GM18951 (cell line): ENCODE data around the gene PUDP.

Experiments
- POLR2A ChIP-seq: IDR thresholded peaks from 4 replicates; pipeline ENCODE4 v1.6.1; 2011; ENCODE audit warnings: mild to moderate bottlenecking; ENCODE audit not compliant: insufficient read length, insufficient read depth; ENCODE audit errors: extremely low read depth
- in situ Hi-C: fragments of 300-500 bp; cut with MboI; formaldehyde crosslinking; loops from one replicate; pipeline ENCODE4 v1.12.0; 2022; ENCODE audit warnings: low sequenced_read_pairs, mixed read lengths, inconsistent platforms; ENCODE audit not compliant: unreplicated experiment

Gene PUDP

DNA sequence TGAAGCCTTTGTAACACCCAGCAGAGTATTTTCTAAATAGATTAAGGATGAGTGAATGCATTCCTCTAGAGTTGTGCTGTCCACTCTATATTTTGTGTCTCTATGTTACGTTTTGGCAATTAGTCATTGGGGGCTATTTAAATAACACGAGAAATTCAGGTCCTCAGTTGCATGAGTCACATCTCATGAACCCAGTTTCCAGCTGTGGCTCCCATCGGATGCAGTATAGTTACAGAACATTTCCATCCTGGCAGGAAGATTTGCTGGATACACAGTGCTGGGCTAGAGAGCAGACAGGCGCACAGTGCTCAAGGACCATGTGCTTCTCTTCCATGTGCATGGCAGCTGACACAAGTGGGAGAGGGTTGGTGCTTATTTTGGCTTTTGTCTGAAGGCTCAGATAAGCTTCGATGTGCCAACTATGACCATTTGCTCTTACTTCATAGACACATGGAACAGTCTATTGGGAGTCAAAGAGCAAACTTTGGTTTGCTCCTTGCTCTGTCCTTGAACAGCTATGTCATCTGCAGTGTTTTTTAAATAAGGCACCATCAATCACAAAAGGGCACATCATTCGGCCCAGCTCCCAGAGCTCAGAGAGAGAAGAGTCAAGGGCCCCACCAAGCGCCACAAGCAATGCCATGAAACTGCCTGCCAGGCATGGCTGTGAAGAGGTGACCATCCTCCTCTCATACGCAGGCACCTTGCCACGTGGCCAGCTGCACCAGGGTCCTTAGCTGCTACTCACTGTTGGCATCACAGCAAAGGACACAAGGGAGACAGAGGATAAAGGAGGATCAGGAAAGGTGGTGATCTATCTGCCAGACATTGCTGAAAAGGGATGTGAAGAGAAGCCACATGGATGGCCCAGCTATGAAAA lies 8.5 kb downstream of the PUDP start:
- no peak for TF ChIP-seq POLR2A
- in situ Hi-C loops = no loop called here

DNA sequence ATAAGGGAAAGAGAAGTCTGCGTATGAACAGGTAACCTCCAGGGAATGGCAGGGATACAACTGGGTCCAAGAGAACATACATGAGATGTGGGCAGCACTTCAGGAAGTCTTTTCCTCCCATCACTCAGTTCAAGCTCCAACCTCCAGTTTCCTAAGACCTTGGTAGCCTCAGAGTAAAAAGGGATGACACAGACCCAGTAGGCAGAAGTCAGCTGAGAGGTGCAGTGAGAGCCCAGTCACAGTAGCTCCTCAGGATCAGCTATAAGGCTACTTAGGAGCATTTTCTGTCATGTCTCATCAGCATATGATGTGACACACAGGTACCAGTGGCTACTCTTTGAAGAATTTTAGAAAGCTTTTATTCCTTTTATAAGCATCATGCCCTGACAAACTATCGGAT lies 13.0 kb downstream of the PUDP start:
- TF ChIP-seq POLR2A = no peak
- in situ Hi-C loops = no loop called here

DNA sequence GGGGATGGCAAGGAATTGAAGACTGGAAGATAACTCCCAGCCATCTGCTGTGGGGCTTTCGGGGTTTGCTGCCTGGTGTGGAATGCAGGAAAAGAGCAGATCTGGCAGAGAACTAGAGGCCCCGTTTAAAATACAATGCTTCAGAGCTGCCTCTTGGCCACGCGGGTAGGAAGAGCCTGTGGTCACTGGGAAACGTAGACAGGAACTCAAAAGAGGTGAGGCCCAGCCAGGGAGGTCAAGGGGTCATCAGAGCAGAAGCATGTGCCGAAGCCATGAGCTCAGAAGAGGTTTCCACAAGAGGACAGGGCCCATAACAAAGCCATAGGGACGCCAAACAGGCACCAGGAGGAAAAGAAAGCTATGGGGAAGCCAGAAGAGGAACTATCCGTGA lies 14.9 kb downstream of the PUDP start:
- TF ChIP-seq POLR2A = no peak
- in situ Hi-C loops = no loop called here

DNA sequence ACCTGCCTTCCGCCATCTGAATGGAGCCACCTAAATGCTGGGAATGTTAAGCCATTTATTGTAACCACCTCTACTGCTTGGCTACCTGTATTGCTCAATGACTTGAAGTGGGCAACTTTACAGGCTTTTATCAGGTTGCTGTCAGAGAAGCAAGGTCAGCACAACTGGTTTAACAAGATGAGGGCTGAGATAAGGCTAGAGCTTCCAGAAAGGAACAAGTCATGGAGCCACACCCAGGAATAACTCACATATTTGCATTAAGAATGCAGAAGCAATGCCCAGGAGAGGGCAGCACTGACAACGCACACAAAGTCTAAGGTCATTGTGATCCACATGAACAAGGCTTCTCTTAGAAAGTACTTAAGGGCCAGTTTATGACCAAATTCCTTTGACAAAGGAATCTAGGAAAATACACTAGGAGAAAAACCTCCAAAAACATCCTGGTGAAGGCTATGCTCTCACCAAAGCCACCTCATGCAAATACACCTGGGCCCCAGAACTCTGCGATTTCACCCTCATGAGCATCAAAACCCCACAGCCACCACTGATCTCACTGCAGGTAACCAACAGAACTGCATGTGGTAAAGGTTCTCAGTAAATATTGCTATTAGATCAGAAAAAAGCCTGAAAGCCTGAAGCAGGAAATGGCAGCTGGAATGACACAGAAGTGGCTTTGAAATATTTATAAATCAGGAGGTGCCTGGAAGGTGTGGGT lies 15.5 kb downstream of the PUDP start:
- TF ChIP-seq POLR2A = no peak
- in situ Hi-C loops = no loop called here

DNA sequence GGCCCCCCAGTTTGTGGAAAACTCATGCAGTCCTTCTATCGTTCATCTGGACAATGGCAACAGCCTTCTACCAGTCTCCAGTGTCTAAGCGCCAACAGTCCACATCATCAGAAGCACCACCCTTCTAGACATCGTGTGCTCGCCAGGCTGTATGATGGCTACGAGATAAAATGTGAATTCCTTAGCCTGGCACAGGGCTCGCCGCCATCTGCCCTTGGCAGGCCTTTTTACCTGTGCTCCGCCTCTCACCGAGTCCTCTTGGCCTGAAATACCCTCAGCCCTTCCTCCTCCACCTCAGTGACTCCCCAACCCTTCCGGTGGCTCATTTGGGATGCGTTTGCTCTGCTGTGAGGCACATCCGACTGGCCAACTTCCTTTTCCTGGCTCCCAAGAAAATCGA lies 16.3 kb downstream of the PUDP start:
- in situ Hi-C loops = no loop called here
- TF ChIP-seq POLR2A = no peak

DNA sequence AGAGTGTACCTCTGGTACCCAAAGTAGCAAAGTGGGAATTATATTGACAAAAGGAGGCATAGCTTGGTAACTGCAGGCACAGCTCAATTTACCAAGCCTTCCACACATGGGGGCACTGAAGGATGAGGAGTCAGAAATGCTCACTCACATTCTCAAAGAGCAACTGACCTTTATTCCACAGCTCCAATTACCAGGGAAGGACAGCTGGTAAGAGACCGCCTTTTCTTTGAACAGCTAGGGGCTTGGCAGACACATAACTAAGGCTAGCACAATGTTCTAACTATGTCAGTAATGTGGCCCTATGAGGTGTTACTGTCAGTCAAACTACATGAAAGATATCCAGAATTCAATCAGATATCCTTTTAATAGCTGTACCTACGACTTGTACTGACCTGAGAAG lies 20.9 kb downstream of the PUDP start:
- in situ Hi-C loops = no loop called here
- TF ChIP-seq POLR2A = no peak

DNA sequence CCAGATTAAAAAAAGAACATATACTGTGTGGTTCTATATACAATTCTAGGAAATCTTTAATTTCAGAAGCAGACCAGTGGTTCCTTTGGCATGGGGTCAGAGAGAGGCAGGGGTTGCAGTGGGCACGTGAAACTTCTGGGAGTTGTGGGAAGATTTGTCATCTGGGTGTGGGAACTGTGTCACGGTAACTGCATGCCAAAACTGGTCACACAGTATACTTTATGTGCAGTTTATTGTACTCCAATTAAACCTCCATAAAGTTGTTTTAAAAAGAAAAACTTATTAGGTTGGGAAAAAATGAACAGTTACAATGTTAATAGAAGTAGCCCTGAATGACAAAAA lies 27.1 kb downstream of the PUDP start:
- no peak for TF ChIP-seq POLR2A

DNA sequence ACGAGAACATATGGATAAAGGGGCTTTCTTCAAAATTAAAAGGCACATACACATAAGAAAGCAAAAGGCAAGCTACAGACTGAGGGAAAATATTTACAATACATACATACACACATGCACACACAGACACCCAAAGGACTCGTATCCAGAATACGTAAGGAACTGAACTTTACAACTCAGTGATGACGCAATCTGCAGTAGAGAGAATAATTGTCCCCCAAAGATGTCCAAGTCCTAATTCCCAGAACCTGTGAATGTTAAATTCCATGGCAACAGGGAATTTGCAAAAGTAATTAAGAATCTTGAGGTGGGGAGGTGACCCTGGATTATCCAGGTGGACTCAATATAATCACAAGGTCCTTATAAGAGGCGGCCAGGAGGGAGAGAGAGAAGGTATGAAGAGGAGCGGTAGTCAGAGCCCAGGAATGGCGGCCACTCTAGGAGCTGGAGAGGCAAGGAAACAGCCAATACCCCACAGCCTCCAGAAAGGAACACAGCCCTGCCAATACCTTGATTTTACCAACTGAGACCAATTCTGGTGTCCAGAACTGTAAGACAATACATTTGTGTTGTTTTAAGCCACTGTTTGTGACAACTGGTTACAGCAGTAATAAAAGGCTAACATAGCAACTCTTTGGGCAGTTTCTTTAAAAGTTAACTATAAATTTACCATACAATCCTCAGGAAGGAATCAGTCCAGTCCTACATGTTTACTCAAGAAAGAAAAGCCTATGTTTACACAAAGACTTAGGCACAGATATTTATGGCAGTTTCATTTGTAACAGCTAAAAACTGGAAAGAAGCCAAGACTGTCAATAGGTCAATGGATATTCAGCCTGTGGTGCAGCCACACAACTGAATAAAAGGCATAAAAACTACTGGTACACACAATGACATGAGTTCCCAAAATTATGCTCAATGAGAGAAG lies 27.7 kb downstream of the PUDP start:
- TF ChIP-seq POLR2A = no peak
- in situ Hi-C loops = no loop called here

More for the DNA sequence above, 27.1 kb downstream of the PUDP start:
- in situ Hi-C loops = no loop called here

DNA sequence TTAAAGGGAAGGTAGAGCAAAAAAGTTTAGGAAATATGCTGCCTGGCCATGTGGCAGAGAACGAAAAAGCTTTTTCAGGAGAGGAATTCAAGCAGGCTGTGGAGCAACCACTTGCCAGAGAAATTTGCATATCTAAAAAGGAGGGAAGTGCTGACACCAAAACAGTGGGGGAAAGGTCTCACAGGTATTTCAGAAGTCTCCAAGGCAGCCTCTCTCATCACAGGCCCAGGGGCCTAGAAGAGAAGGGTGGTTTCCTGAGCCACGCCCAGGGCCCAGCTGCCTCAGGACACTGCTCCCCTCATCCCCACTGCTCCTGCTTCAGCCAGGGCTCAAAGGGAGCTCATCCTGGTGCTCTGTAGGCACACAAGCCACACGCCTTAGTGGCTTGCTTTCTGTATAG lies 30.4 kb downstream of the PUDP start:
- no peak for TF ChIP-seq POLR2A

DNA sequence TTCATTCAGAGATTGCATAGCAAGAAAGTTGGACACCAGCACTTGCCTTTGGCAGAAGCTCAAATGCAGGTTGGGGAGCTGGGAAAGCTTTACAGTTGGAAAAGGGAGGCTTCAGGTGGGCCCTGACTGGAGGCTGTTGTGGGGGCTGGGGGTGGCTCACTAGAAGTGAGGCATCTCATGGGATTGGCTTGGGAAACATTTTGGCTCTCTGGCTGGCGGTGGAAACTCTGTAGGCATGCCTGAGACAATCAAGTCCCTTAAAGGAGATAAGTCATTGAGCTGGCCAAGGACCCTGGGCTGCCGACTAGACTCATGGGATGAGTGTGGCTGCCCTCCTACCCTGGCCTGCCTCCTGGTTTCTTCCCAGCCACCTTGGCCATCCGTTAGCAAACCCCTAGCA lies 31.9 kb downstream of the PUDP start:
- no peak for TF ChIP-seq POLR2A
- in situ Hi-C loops = no loop called here

More for the DNA sequence above, 30.4 kb downstream of the PUDP start:
- in situ Hi-C loops = no loop called here

DNA sequence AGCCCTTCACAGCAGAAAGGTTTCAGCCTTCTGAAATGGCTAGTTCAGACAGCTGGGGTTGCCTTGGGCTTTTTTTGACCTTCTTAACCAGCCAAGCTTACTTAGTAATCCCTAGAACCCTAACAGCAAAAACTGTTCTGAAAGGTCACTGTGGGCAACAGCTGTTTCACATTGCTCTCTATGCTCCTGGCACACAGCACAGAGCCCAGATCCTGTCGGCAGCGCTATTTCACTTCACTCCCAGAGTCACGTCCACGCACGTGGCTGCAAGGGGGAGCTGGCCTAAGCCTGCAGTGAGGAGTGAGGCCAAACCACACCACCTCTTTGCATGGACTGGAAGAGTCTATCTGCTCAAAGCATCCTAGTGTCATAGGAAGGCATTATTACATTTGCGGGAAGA lies 32.4 kb downstream of the PUDP start:
- no peak for TF ChIP-seq POLR2A
- in situ Hi-C loops = no loop called here

DNA sequence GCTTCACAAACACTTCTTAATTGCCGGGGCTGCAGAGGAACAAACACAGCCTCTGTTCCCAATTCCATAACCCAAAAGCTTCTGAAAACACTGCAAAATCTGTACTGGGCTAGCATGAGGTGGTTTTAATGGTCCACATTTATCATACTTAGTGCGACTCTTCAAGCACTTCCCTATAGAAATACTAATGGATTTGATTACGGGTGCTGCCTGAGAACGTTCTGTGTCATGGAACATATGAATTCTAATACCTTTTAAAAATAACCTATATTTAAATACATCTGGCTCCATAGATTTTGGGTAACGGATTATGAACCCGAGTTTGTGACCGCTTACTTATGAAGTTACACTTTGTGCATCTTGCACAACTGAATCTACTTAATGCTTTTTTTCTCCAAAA lies 35.9 kb downstream of the PUDP start:
- in situ Hi-C loops = no loop called here
- TF ChIP-seq POLR2A = no peak

DNA sequence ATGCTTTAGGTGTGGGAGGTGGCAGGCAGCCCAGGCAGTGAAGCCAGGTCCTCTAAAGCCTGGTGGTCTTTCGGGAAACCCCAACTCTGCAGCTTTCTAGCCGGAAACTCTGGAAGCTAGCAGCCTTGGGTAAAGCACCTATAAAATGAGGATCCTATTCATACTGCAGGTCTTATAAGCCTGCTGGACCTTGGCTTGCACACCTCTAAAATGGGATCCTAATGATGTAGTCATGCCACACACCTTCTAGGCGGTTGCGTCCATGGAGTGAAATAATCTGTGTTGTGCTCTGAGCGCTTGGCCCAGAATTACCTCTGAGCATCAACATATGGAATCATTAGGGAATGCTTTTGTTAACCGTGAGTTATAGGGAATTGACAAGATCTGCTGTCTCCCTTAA lies 36.4 kb downstream of the PUDP start:
- in situ Hi-C loops = no loop called here
- TF ChIP-seq POLR2A = no peak

DNA sequence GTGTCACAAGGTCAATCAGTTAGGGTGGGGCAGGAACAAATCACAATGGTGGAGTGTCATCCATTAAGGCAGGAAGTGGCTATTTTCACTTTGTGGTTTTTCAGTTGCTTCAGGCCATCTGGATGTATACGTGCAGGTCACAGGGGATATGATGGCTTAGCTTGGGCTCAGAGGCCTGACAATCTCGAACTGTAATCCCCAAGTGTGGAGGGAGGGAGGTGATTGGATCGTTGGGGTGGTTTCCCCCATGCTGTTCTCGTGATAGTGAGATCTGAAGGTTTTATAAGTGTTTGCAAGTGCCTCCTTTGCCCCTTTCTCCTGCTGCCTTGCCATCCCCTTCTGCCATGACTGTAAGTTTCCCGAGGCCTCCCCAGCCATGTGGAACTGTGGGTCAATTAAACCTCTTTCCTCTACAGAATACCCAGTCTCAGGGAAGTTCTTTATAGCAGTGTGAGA lies 37.1 kb downstream of the PUDP start:
- peak; percentile 31 for TF ChIP-seq POLR2A
- in situ Hi-C loops = no loop called here
